ENCODE data around the gene KCNK4.

KCNK4 gene

DNA sequence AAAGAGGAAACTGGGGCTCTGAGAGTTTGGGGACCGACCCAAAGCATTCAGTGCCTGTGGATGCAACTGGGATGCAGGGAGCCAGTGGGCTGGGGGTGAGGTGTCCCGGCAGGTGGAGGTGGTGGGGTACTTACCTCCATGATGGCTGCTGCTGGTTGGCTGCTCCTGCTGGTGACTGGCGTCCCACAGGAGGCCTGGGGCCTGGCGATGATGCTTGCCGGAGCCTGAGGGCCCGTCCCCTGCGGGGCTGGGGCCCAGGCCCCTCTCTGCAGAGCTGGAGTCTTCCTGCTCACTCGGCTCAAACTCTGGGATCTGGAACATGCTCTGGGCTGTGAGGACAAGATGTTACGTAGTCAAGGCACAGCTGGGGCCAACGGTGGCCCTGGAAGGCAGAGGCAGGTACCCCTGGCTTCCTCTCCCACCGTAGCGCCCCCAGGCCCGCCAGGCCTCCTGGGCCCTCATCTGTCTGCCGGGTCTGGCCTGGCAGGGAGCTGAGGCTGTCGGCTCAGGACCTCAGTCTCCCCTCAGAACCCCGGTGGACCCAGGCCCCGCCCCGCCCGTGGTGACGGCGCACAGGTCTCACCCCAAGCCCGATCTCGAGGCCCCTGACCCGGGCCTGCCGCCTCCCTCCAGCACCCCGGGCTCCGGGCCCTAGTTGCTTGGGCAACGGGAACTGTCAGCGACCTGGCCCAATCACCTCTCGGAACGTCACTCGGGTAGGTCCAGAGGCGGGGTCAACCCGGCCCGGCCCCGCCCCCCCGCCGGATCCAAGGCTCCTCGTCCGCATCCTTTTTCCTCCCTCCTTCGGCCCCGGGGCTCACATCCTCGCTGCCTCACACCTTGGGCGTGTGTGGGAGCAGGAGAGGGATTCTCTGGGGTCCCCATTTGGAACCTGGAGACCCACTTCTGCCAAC, 6.8 kb upstream of the KCNK4 start, which contains the start of gene BAD:
BAD (minus strand) TSS at position 618 of the 914 bp plus-strand sequence; CDS start at position 321, 297 bp downstream.
- Histone ChIP-seq H3K4me3 (replicated peaks; ENCODE audit: insufficient read depth, low read length) (peak within 1 kb of the TSS; percentile 79), H3K27ac (replicated peaks) (peak within 1 kb of the TSS; percentile 77), H3K27me3 (ENCODE audit: insufficient read depth, poor library complexity, severe bottlenecking) (no peaks in the 10 kb centered on the region)
- DNase-seq (ENCODE audit: low read depth in 1 of 2, low spot score in 1 of 2), result peak; percentile 93 to 95
- TF ChIP-seq POLR2AphosphoS5 (IDR thresholded peaks at IDR 0.05; ENCODE audit: low read depth), result peak; percentile 21; the same call in 1 of the 2 replicates
- TF ChIP-seq, protein P1, sequence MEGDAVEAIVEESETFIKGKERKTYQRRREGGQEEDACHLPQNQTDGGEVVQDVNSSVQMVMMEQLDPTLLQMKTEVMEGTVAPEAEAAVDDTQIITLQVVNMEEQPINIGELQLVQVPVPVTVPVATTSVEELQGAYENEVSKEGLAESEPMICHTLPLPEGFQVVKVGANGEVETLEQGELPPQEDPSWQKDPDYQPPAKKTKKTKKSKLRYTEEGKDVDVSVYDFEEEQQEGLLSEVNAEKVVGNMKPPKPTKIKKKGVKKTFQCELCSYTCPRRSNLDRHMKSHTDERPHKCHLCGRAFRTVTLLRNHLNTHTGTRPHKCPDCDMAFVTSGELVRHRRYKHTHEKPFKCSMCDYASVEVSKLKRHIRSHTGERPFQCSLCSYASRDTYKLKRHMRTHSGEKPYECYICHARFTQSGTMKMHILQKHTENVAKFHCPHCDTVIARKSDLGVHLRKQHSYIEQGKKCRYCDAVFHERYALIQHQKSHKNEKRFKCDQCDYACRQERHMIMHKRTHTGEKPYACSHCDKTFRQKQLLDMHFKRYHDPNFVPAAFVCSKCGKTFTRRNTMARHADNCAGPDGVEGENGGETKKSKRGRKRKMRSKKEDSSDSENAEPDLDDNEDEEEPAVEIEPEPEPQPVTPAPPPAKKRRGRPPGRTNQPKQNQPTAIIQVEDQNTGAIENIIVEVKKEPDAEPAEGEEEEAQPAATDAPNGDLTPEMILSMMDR (IDR thresholded peaks at IDR 0.05; ENCODE audit: insufficient read depth, low read length), result no peak
- no peak; the same call in 1 of the 2 replicates for TF ChIP-seq GABPA (IDR thresholded peaks at IDR 0.05; ENCODE audit: low read depth)

DNA sequence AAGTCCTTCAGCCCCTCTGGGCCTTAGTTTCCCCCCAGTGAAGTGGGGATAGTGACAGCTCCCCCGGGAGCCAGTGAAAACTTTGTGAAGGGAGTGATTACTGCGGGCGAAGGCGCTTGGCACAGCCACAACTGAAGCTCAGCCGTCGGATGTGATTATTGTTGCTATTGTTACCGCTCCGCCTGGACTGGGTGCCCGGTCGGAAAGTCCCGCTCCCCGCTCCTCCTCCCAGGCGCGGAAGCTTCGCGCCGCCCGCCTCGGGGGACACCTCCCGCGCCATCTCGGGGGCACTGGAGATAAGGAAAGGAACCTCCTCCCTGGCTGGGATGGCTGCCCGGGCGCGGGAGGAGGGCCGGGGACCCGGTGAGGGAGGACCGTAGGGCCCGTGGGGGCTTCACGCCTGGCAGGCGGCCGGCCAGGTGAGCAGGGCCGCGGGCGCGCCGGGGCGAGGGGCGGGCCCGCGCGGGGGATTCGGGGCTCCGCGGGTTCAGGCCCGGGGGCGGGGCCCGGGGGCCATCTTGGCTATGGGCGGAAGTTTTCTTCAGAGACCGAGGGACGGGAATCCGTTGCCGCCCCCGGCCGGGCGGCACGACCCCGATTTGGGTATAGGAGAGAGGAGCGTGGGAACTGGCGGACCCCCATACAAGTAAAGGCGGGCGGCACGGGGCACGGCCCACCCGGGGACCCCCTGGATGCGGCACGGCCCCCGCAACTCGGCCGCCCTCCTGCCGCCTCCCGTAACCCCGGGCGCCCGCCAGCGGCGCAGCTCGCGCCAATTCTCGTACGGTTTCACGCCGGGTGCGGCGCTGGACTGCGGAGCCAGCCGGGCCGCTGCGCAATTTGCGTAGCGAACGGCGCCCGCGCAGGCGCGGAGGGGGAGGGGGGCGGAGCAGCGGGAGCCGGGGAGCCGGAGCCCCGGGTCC, 5.9 kb upstream of the KCNK4 start, which contains the start of gene GPR137:
GPR137 (plus strand) TSS at position 887 of the 923 bp plus-strand sequence. CDS start 677 bp downstream, outside the sequence.
- DNase-seq (ENCODE audit: low read depth in 1 of 2, low spot score in 1 of 2), result peak; percentile 69 to 84
- Histone ChIP-seq H3K27ac (replicated peaks) (peak within 1 kb of the TSS; percentile 77), H3K4me3 (replicated peaks; ENCODE audit: insufficient read depth, low read length) (peak within 1 kb of the TSS; percentile 79), H3K27me3 (ENCODE audit: insufficient read depth, poor library complexity, severe bottlenecking) (peaks cover 1% of the 10 kb centered on the region)
- TF ChIP-seq, protein P2, sequence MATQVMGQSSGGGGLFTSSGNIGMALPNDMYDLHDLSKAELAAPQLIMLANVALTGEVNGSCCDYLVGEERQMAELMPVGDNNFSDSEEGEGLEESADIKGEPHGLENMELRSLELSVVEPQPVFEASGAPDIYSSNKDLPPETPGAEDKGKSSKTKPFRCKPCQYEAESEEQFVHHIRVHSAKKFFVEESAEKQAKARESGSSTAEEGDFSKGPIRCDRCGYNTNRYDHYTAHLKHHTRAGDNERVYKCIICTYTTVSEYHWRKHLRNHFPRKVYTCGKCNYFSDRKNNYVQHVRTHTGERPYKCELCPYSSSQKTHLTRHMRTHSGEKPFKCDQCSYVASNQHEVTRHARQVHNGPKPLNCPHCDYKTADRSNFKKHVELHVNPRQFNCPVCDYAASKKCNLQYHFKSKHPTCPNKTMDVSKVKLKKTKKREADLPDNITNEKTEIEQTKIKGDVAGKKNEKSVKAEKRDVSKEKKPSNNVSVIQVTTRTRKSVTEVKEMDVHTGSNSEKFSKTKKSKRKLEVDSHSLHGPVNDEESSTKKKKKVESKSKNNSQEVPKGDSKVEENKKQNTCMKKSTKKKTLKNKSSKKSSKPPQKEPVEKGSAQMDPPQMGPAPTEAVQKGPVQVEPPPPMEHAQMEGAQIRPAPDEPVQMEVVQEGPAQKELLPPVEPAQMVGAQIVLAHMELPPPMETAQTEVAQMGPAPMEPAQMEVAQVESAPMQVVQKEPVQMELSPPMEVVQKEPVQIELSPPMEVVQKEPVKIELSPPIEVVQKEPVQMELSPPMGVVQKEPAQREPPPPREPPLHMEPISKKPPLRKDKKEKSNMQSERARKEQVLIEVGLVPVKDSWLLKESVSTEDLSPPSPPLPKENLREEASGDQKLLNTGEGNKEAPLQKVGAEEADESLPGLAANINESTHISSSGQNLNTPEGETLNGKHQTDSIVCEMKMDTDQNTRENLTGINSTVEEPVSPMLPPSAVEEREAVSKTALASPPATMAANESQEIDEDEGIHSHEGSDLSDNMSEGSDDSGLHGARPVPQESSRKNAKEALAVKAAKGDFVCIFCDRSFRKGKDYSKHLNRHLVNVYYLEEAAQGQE (IDR thresholded peaks at IDR 0.05; ENCODE audit: insufficient replicate concordance, low read depth), result no peak
- TF ChIP-seq POLR2AphosphoS5 (IDR thresholded peaks at IDR 0.05; ENCODE audit: low read depth) (peak; percentile 13; the same call in 1 of the 2 replicates), GABPA (IDR thresholded peaks at IDR 0.05; ENCODE audit: low read depth) (no peak), SPI1 (IDR thresholded peaks at IDR 0.05; ENCODE audit: borderline replicate concordance, low read depth) (no peak)

DNA sequence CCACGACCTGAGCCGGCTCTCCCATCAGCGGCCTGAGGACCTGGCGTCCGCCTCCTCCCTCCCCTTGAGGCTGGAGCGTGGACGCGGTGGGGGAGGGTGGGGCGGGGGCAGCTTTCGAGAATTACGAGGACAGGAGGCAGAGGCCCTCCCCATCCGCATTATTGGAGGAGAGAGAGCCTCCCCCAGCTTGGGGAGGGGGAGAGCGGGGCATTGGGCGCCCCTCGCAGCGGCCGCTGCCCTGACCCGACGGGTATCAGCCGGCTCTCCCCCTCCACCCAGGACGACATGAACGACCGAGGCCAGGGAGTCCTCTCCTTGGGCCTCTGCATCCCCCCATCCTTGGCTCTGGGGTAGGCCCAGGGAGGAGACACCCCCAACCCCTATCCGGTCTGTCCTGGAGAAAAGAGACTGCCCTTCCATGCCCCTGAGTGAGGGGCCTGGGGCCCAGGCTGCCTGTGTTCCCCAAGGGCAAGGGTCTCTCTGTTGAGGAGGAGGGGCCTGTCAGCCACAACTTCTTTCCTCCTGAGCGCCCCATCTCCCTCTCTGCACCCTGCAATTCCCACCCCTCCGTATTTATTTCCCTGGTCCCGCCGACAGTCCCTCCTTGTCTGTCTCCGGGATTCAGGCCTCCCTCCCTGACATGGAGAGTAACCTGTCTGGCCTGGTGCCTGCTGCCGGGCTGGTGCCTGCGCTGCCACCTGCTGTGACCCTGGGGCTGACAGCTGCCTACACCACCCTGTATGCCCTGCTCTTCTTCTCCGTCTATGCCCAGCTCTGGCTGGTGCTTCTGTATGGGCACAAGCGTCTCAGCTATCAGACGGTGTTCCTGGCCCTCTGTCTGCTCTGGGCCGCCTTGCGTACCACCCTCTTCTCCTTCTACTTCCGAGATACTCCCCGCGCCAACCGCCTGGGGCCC, 5.0 kb upstream of the KCNK4 start:
- H3K27ac ChIP-seq (replicated peaks), result no peak overlapping the region
- 0 out of 2 replicates have a peak, but pooled peaks have one; percentile 8 for TF ChIP-seq POLR2AphosphoS5 (IDR thresholded peaks at IDR 0.05; ENCODE audit: low read depth)
- no peak for TF ChIP-seq GABPA (IDR thresholded peaks at IDR 0.05; ENCODE audit: low read depth)
- TF ChIP-seq SPI1 (IDR thresholded peaks at IDR 0.05; ENCODE audit: borderline replicate concordance, low read depth), result no peak
- TF ChIP-seq, protein P2 (IDR thresholded peaks at IDR 0.05; ENCODE audit: insufficient replicate concordance, low read depth), result no peak
- TF ChIP-seq, protein P1 (IDR thresholded peaks at IDR 0.05; ENCODE audit: insufficient read depth, low read length), result peak; percentile 25
- peak overlapping the region; percentile 79 for H3K4me3 ChIP-seq (replicated peaks; ENCODE audit: insufficient read depth, low read length)
- H3K27me3 ChIP-seq (ENCODE audit: insufficient read depth, poor library complexity, severe bottlenecking), result peaks cover 10% of the 10 kb centered on the region
- DNase-seq (ENCODE audit: low read depth in 1 of 2, low spot score in 1 of 2), result peak in 1 of 2 experiments; percentile 62

Data from HL-60 (cell line).